ENCODE data around the gene BCAN.
"Not testable (repeated sequence)": the region's sequence is repeated elsewhere in the genome, so short reads cannot be mapped to it uniquely, and the experiment has no call there.

The BCAN gene

GRCh38 chr1:156599811-156600210 is 42.1 kb upstream of the BCAN start:
- H3K36me3 ChIP-seq (ENCODE audit: control insufficient read depth, insufficient read depth, low read length), result peaks cover 29% of the 10 kb centered on the region
- WGBS, 2 experiments, result 86 to 95% methylated on average over 3 of the region's 3 CpGs
- H3K4me3 ChIP-seq (ENCODE audit: insufficient read depth, low read depth, low read length), result no peak overlapping the region
- no peaks in the 10 kb centered on the region for H3K9me3 ChIP-seq (ENCODE audit: control insufficient read depth, low read length)
- peaks cover 4% of the 10 kb centered on the region for H3K4me1 ChIP-seq (ENCODE audit: control insufficient read depth, insufficient read depth, low read length)
- H3K27ac ChIP-seq (ENCODE audit: insufficient read depth, low read depth, low read length, poor library complexity, severe bottlenecking), result no peak overlapping the region
- no peaks in the 10 kb centered on the region for H3K27me3 ChIP-seq (ENCODE audit: control insufficient read depth, insufficient read depth, low read length, poor library complexity, severe bottlenecking)

DNA sequence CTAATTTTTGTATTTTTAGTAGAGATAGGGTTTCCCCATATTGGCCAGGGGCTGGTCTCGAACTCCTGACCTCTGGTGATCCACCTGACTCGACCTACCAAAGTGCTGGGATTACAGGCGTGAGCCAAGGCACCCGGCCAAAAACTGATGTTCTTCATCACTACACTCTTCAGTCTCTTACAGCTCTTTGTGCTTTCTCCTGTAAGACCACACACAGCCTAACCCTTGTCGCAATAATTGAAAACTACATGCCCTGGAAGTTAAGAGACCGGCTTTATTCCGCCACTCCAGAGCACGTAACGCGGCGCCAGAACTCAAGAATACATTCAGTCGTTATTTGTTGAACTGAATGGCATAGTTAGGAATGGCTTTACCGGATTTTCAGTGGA is 41.2 kb upstream of the BCAN start:
- H3K27me3 ChIP-seq (ENCODE audit: control insufficient read depth, insufficient read depth, low read length, poor library complexity, severe bottlenecking), result no peaks in the 10 kb centered on the region
- 4 to 7% methylated on average over 13 of the region's 13 CpGs for WGBS, 2 experiments
- H3K4me1 ChIP-seq (ENCODE audit: control insufficient read depth, insufficient read depth, low read length), result peaks cover 4% of the 10 kb centered on the region
- H3K9me3 ChIP-seq (ENCODE audit: control insufficient read depth, low read length), result no peaks in the 10 kb centered on the region
- H3K27ac ChIP-seq (ENCODE audit: insufficient read depth, low read depth, low read length, poor library complexity, severe bottlenecking), result peak overlapping the region; percentile 68
- H3K36me3 ChIP-seq (ENCODE audit: control insufficient read depth, insufficient read depth, low read length), result peaks cover 21% of the 10 kb centered on the region
- peak overlapping the region; percentile 95 for H3K4me3 ChIP-seq (ENCODE audit: insufficient read depth, low read depth, low read length)

DNA sequence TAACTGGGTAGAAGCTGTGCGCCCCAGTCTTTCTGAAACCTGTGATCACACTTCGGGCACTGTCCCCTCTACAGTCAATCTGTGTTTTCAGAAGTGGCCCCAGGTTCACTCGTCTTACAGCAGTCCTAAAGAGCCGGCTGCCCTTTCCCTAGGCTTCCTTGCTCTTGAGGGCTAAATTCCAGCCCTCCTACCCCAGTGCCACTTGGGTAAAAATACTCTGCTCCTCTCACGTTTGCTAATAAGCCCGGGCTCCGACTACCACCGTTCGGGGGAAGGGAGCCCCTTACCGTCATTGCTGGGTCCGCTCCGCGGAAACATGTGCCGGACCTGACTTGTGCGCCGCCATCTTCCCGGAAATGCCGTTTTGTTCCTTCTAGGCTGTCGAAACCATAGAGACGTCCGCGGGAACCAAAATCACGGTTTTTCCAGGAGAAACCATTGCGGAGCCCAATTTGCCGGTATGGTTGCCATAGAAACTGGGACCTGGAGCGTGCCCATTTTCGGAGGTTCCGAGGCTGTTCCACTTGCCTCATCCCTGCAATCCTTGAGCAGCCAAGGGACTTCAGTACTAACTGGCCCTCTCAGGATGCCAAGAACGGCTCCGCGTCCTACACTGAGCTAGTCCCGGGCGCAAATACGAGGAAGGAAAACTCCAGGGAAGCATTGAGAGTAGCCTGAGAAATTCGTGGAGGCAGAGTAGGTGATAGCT is 40.6 kb upstream of the BCAN start, which contains the start of gene GPATCH4:
GPATCH4 (minus strand) TSS at position 358 of the 709 bp plus-strand sequence.
- H3K27me3 ChIP-seq (ENCODE audit: control insufficient read depth, insufficient read depth, low read length, poor library complexity, severe bottlenecking), result no peaks in the 10 kb centered on the region
- H3K27ac ChIP-seq (ENCODE audit: insufficient read depth, low read depth, low read length, poor library complexity, severe bottlenecking), result peak within 1 kb of the TSS; percentile 68
- no peaks in the 10 kb centered on the region for H3K9me3 ChIP-seq (ENCODE audit: control insufficient read depth, low read length)
- WGBS, 2 experiments, result 1% methylated on average over 35 of the region's 35 CpGs
- peak within 1 kb of the TSS; percentile 95 for H3K4me3 ChIP-seq (ENCODE audit: insufficient read depth, low read depth, low read length)
- peaks cover 4% of the 10 kb centered on the region for H3K4me1 ChIP-seq (ENCODE audit: control insufficient read depth, insufficient read depth, low read length)
- peaks cover 16% of the 10 kb centered on the region for H3K36me3 ChIP-seq (ENCODE audit: control insufficient read depth, insufficient read depth, low read length)

- Histone ChIP-seq H3K9me3 (ENCODE audit: control insufficient read depth, low read length) (no peaks in the 10 kb centered on the region), H3K27ac (ENCODE audit: insufficient read depth, low read depth, low read length, poor library complexity, severe bottlenecking) (no peak overlapping the region), H3K4me1 (ENCODE audit: control insufficient read depth, insufficient read depth, low read length) (peaks cover 4% of the 10 kb centered on the region), H3K36me3 (ENCODE audit: control insufficient read depth, insufficient read depth, low read length) (peaks cover 10% of the 10 kb centered on the region), H3K27me3 (ENCODE audit: control insufficient read depth, insufficient read depth, low read length, poor library complexity, severe bottlenecking) (no peaks in the 10 kb centered on the region), H3K4me3 (ENCODE audit: insufficient read depth, low read depth, low read length) (peak overlapping the region; percentile 95)
- 86 to 89% methylated on average over 12 of the region's 12 CpGs for WGBS, 2 experiments
These were observed 40.0 kb upstream of the BCAN start for GRCh38 chr1:156601892-156602291.

DNA sequence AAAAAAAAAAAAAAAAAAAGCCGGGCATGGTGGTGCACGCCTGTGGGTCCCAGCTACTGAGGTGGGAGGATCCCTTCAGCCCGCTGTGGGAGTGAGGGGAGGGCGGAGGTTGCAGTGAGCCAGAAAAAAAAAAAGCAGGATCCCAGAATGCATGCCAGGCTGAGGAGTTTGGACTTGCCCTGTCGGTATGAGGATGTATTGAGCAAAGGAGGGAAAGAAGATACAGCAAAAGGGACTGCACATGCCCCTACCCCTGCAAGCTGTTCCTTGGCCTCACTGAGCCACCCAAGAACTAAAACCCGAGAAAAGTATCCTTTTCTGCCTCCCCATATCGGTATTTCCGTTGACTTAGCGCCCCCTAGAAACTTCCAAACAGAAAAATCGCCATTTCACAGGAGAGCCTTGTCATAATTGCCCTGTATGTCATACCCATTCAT is 39.3 kb upstream of the BCAN start:
- Histone ChIP-seq H3K27me3 (ENCODE audit: control insufficient read depth, insufficient read depth, low read length, poor library complexity, severe bottlenecking) (no peaks in the 10 kb centered on the region), H3K27ac (ENCODE audit: insufficient read depth, low read depth, low read length, poor library complexity, severe bottlenecking) (no peak overlapping the region), H3K4me3 (ENCODE audit: insufficient read depth, low read depth, low read length) (no peak overlapping the region), H3K36me3 (ENCODE audit: control insufficient read depth, insufficient read depth, low read length) (peaks cover 4% of the 10 kb centered on the region), H3K9me3 (ENCODE audit: control insufficient read depth, low read length) (no peaks in the 10 kb centered on the region), H3K4me1 (ENCODE audit: control insufficient read depth, insufficient read depth, low read length) (peaks cover 4% of the 10 kb centered on the region)
- WGBS, 2 experiments, result 41 to 42% methylated on average over 10 of the region's 10 CpGs

DNA sequence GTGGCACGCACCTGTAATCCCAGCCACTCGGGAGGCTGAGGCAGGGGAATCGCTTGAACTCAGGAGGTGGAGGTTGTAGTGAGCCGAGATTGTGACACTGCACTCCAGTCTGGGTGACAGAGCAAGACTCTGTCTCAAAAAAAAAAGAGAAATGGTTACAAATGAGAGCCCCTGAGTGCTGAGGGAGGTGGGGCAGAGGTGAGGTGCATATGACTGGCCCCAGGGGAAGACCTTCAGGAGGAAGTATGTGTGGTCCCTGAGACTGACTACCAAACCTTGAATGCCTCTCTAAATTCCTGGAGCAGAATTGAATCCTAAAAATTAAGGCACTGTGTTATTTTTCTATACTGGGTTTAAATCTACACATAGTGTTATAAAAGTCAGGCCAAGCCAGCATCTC is 34.6 kb upstream of the BCAN start:
- 93 to 95% methylated on average over 4 of the region's 4 CpGs for WGBS, 2 experiments
- not testable (repeated sequence) for H3K4me1 ChIP-seq (ENCODE audit: control insufficient read depth, insufficient read depth, low read length); H3K36me3 ChIP-seq (ENCODE audit: control insufficient read depth, insufficient read depth, low read length); H3K9me3 ChIP-seq (ENCODE audit: control insufficient read depth, low read length); H3K4me3 ChIP-seq (ENCODE audit: insufficient read depth, low read depth, low read length); H3K27me3 ChIP-seq (ENCODE audit: control insufficient read depth, insufficient read depth, low read length, poor library complexity, severe bottlenecking); H3K27ac ChIP-seq (ENCODE audit: insufficient read depth, low read depth, low read length, poor library complexity, severe bottlenecking)

DNA sequence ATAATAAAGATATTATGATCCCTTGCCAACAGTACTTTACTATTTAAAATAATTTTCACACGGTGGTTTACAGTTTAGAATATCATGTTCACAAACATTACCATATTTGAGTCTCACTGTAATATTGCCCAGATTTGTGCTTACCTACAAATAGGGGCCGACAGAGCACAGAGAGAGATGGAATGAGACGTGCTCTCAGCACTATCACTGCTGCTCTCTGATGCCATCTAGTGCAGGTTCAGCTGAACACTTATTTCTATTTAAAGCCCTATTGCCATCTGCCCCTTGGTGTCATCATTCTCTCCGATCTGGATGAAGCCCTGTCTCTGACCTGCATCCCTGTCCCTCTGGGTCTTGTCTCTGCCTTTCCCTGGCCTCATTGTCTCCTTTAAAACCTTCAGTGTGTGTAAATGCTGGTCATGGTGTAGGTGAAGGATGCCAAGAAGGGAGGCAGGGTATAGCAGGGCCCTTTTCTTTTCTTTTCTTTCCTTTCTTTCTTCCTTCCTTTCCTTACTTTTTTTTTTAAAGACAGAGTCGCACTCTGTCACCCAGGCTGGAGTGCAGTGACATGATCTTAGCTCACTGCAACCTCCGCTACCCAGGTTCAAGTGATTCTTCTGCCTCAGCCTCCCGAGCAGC is 33.8 kb upstream of the BCAN start:
- H3K27me3 ChIP-seq (ENCODE audit: control insufficient read depth, insufficient read depth, low read length, poor library complexity, severe bottlenecking), result peaks cover 8% of the 10 kb centered on the region
- H3K4me3 ChIP-seq (ENCODE audit: insufficient read depth, low read depth, low read length), result no peak overlapping the region
- H3K4me1 ChIP-seq (ENCODE audit: control insufficient read depth, insufficient read depth, low read length), result no peaks in the 10 kb centered on the region
- H3K9me3 ChIP-seq (ENCODE audit: control insufficient read depth, low read length), result no peaks in the 10 kb centered on the region
- H3K36me3 ChIP-seq (ENCODE audit: control insufficient read depth, insufficient read depth, low read length), result no peaks in the 10 kb centered on the region
- 37 to 40% methylated on average over 7 of the region's 7 CpGs for WGBS, 2 experiments
- no peak overlapping the region for H3K27ac ChIP-seq (ENCODE audit: insufficient read depth, low read depth, low read length, poor library complexity, severe bottlenecking)

- Histone ChIP-seq H3K4me1 (ENCODE audit: control insufficient read depth, insufficient read depth, low read length) (no peaks in the 10 kb centered on the region), H3K9me3 (ENCODE audit: control insufficient read depth, low read length) (no peaks in the 10 kb centered on the region), H3K4me3 (ENCODE audit: insufficient read depth, low read depth, low read length) (no peak overlapping the region), H3K27me3 (ENCODE audit: control insufficient read depth, insufficient read depth, low read length, poor library complexity, severe bottlenecking) (peaks cover 8% of the 10 kb centered on the region), H3K36me3 (ENCODE audit: control insufficient read depth, insufficient read depth, low read length) (no peaks in the 10 kb centered on the region), H3K27ac (ENCODE audit: insufficient read depth, low read depth, low read length, poor library complexity, severe bottlenecking) (no peak overlapping the region)
- 51 to 53% methylated on average over 6 of the region's 6 CpGs for WGBS, 2 experiments
These were observed 32.9 kb upstream of the BCAN start for GRCh38 chr1:156608981-156609380.

DNA sequence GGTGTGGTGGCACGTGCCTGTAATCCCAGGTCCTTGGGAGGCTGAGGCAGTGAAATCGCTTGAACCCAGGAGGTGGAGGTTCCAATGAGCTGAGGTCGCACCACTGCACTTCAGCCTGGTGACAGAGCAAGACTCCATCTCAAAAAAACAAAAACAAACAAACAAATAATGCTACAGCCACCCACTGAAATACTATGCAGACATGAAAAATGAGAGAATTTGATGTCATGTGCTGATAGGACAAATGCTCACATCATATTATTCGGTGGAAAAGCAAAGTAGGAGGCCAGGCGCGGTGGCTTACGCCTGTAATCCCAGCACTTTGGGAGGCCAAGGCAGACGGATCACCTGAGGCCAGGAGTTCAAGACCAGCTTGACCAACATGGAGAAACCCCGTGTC is 31.8 kb upstream of the BCAN start:
- not testable (repeated sequence) for H3K9me3 ChIP-seq (ENCODE audit: control insufficient read depth, low read length); H3K4me1 ChIP-seq (ENCODE audit: control insufficient read depth, insufficient read depth, low read length); H3K36me3 ChIP-seq (ENCODE audit: control insufficient read depth, insufficient read depth, low read length); H3K27ac ChIP-seq (ENCODE audit: insufficient read depth, low read depth, low read length, poor library complexity, severe bottlenecking); H3K27me3 ChIP-seq (ENCODE audit: control insufficient read depth, insufficient read depth, low read length, poor library complexity, severe bottlenecking); H3K4me3 ChIP-seq (ENCODE audit: insufficient read depth, low read depth, low read length)
- WGBS, 2 experiments, result 91 to 93% methylated on average over 9 of the region's 9 CpGs

GRCh38 chr1:156612666-156613065 is 29.3 kb upstream of the BCAN start:
- Histone ChIP-seq H3K27me3 (ENCODE audit: control insufficient read depth, insufficient read depth, low read length, poor library complexity, severe bottlenecking) (peaks cover 12% of the 10 kb centered on the region), H3K4me3 (ENCODE audit: insufficient read depth, low read depth, low read length) (no peak overlapping the region), H3K9me3 (ENCODE audit: control insufficient read depth, low read length) (no peaks in the 10 kb centered on the region), H3K36me3 (ENCODE audit: control insufficient read depth, insufficient read depth, low read length) (no peaks in the 10 kb centered on the region), H3K4me1 (ENCODE audit: control insufficient read depth, insufficient read depth, low read length) (no peaks in the 10 kb centered on the region), H3K27ac (ENCODE audit: insufficient read depth, low read depth, low read length, poor library complexity, severe bottlenecking) (no peak overlapping the region)
- 56 to 75% methylated on average over 2 to 3 of the region's 3 CpGs for WGBS, 2 experiments
